Stomach (tissue), 9 donors: Measurements from ENCODE around the gene CCNQ. TPM values are rescaled to one million over a fixed set of nuclear protein-coding genes. Genes with fewer than 3 reads are reported as not detected.

Source experiments
- DNase-seq, 2 donors: peaks; one replicate each; pipeline versions ENCODE4 v3.0.0 to v3.0.0-alpha.2; 2013 to 2019
- H3K27ac ChIP-seq, 5 donors: fragments of 200-600 bp in 4 of 5; sonication (generic) in 4 of 5; one replicate each; pipeline ENCODE4 v1.5.1; 2013 to 2019; ENCODE audit warnings: mild to moderate bottlenecking in 1 of 5, moderate library complexity in 1 of 5
- H3K27me3 ChIP-seq, 3 donors: fragments of 200-600 bp; sonication (generic); one replicate each; pipeline ENCODE4 v1.5.1; 2017 to 2019; ENCODE audit warnings: mixed run types in 1 of 3
- H3K36me3 ChIP-seq, 4 donors: fragments of 200-600 bp; sonication (generic); 1 replicate in 3 of 4; 2 replicates in 1 of 4; pipeline ENCODE4 v1.5.1; 2016 to 2019
- H3K4me1 ChIP-seq, 4 donors: fragments of 200-600 bp; sonication (generic); one replicate each; pipeline ENCODE4 v1.5.1; 2016 to 2019
- H3K4me3 ChIP-seq, 4 donors: fragments of 200-600 bp; sonication (generic) in 3 of 4; one replicate each; pipeline ENCODE4 v1.5.1; 2016 to 2019; ENCODE audit warnings: mild to moderate bottlenecking in 1 of 4
- H3K9me3 ChIP-seq, 4 donors: fragments of 200-600 bp; sonication (generic); one replicate each; pipeline ENCODE4 v1.5.1; 2016 to 2019
- EP300 ChIP-seq: sonication (generic); formaldehyde crosslinking; IDR thresholded peaks from one replicate; pipeline ENCODE4 v1.6.1; 2017; ENCODE audit warnings: antibody characterized with exemption
- POLR2A ChIP-seq, 4 donors: fragments of 450-650 bp; IDR thresholded peaks; one replicate each; pipeline ENCODE4 v1.6.1; 2016; ENCODE audit warnings: antibody characterized with exemption in 4 of 4, control low read depth in 2 of 4, mild to moderate bottlenecking in 1 of 4, moderate library complexity in 1 of 4
- POLR2AphosphoS5 ChIP-seq, 3 donors: sonication (generic); formaldehyde crosslinking; IDR thresholded peaks; one replicate each; pipeline ENCODE4 v1.6.1; 2016; ENCODE audit warnings: antibody characterized with exemption in 3 of 3
- WGBS, 5 donors: extraction: QIAGEN DNeasy Blood & Tissue Kit in 3 of 5; methylation state at CpG; one replicate each; pipeline versions ENCODE4 v1.1.5 to v1.1.7; 2013 to 2018; 5-methylcytosine and 5-hydroxymethylcytosine counted together
- intact Hi-C: fragments of 100-400 bp; cut with DNase I; formaldehyde crosslinking; loops from one replicate; pipeline ENCODE4 v1.15.1; 2023; ENCODE audit warnings: low total_unique reads
- polyA plus RNA-seq, 3 donors: library from polyadenylated mRNA; stranded (reverse); fragments of 200-250 nt; gene quantifications; one replicate each; pipeline ENCODE4 v1.2.3, GENCODE V29; 2013
- total RNA-seq, 5 donors: library from RNA; depleted of rRNA; stranded (reverse); fragments of >200 nt; gene quantifications; one replicate each; pipeline versions ENCODE4 v1.1.0 to v1.2.3, GENCODE V29; 2014 to 2016
- TF ChIP-seq, protein P1 (sequence below), 7 experiments: fragments of 450-650 bp in 4 of 7; fragments of 200-600 bp in 3 of 7; sonication (generic) in 3 of 7; IDR thresholded peaks; one replicate each; pipeline ENCODE4 v1.5.1; 2016 to 2019; ENCODE audit warnings: antibody characterized with exemption in 7 of 7, control low read depth in 2 of 7, mild to moderate bottlenecking in 1 of 7
- donor health status: healthy with polysubstance abuse.
- donor health status: Bipolar disorder and iron deficiency.
- donor health status: healthy.

Gene CCNQ
- total and polyA plus RNA-seq, 8 donors = 0.58 to 55.4 (median 26.2) TPM; not detected in 1

DNA sequence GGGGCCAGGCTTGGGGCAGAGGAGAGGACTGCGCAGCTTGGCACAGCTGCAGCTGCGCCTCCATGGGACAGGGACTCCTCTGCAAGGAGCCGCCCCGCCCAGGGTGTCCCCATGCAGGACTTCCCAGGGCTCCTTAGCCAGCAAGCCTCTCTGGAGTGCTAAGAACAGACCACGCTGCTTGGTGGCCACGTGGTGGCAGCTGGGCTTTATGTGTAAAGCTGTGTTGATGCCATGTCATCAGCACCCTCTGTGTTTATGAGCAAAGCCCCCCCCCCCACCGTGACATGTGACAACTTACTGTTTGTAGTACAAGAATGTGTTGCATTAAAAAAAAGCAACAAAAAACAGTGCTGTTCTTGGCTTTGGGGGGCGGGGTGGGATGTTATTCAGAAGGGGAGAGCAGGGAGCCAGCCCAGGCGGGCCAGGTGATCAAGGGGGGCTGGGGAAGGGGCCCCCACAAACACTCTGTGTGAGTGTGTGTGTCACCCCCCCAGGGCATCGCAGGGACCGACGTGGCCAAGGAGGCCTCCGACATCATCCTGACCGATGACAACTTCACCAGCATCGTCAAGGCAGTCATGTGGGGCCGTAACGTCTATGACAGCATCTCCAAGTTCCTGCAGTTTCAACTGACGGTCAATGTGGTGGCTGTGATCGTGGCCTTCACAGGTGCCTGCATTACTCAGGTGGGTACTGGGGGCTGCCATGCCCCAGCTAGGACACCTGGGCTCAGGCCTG lies 41.2 kb downstream of the CCNQ start:
- no peak for DNase-seq
- Histone ChIP-seq H3K27me3 (peaks cover 0 to 11% (median 5%) of the 10 kb centered on the region in 3 donors), H3K4me3 (no peak overlapping the region), H3K9me3 (no peaks in the 10 kb centered on the region), H3K4me1 (no peaks in the 10 kb centered on the region), H3K27ac (no peak overlapping the region), H3K36me3 (no peaks in the 10 kb centered on the region)
- WGBS, 5 donors = 59 to 87% (median 79%) methylated on average over 6 to 19 of the region's 19 CpGs
- TF ChIP-seq POLR2AphosphoS5 (IDR thresholded peaks at IDR 0.05) (no peak), POLR2A (IDR thresholded peaks at IDR 0.05) (no peak), EP300 (no peak)
- TF ChIP-seq, protein P1, sequence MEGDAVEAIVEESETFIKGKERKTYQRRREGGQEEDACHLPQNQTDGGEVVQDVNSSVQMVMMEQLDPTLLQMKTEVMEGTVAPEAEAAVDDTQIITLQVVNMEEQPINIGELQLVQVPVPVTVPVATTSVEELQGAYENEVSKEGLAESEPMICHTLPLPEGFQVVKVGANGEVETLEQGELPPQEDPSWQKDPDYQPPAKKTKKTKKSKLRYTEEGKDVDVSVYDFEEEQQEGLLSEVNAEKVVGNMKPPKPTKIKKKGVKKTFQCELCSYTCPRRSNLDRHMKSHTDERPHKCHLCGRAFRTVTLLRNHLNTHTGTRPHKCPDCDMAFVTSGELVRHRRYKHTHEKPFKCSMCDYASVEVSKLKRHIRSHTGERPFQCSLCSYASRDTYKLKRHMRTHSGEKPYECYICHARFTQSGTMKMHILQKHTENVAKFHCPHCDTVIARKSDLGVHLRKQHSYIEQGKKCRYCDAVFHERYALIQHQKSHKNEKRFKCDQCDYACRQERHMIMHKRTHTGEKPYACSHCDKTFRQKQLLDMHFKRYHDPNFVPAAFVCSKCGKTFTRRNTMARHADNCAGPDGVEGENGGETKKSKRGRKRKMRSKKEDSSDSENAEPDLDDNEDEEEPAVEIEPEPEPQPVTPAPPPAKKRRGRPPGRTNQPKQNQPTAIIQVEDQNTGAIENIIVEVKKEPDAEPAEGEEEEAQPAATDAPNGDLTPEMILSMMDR (IDR thresholded peaks at IDR 0.05) = no peak
- intact Hi-C loops = loop anchor here (10.0 kb wide), 1 partner anchor 107 kb away; no protein-coding TSS in a partner anchor

DNA sequence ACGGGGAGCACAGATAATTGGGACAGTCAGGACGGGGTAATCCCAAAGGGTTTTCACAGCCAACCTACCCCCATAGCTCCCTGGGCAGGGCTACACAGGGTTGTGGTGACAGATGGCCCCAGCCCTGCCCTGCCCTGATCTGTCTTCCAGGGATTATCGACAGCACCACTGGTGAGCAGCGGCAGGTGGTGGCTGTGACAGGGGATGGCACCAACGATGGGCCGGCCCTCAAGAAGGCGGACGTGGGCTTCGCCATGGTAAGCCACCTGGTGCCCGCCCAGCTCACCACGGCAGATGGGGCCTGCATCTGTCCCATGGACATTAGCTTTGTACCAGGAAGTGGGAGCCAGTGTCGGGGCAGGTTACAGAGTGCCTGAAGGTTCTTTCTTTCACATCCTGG lies 42.2 kb downstream of the CCNQ start:
- H3K4me1 ChIP-seq = no peaks in the 10 kb centered on the region
- TF ChIP-seq, protein P1 (IDR thresholded peaks at IDR 0.05) = no peak
- TF ChIP-seq POLR2A (IDR thresholded peaks at IDR 0.05) (no peak), POLR2AphosphoS5 (IDR thresholded peaks at IDR 0.05) (no peak), EP300 (no peak)
- H3K9me3 ChIP-seq = no peaks in the 10 kb centered on the region
- no peak overlapping the region for H3K4me3 ChIP-seq
- DNase-seq = no peak
- H3K27ac ChIP-seq = no peak overlapping the region
- intact Hi-C loops = loop anchor here (10.0 kb wide), 1 partner anchor 108 kb away; no protein-coding TSS in a partner anchor
- H3K36me3 ChIP-seq = no peaks in the 10 kb centered on the region
- H3K27me3 ChIP-seq = peaks cover 0 to 9% (median 5%) of the 10 kb centered on the region in 3 donors
- 77 to 91% (median 82%) methylated on average over 6 to 12 of the region's 12 CpGs for WGBS, 5 donors

DNA sequence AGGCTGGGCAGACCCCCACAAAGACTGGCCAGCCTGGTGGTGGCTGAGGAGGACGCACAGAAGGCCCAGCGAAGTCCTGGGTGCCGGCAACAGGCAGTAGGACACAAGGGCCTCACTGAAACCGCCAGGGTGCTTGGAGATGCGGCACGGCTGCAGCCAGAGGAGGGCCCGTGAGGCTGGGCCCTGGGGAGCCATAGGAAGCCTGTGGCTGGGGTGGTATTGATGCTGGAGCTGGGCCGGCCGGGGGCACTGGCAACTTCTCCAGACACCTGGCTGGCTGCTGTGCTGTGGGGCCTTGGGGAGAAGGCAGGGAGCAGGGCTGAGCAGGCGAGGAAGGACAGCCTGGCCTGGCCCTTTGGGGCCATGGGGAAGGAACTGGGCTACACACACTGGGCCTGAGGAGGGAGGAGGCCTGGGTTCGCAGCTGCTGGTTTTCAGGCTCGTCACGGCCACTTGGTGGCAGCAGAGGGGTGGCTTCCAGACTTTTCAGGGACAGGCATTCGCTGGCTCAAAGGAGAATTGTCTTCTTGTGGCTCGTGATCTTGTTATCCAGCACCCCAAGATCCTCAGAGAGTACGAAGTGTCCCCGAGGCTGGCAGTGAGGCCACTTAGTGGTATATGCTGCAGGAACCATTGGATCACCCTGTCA lies 44.3 kb downstream of the CCNQ start:
- Histone ChIP-seq H3K9me3 (no peaks in the 10 kb centered on the region), H3K27ac (no peak overlapping the region), H3K27me3 (peaks cover 0 to 11% (median 5%) of the 10 kb centered on the region in 3 donors), H3K4me3 (no peak overlapping the region), H3K36me3 (no peaks in the 10 kb centered on the region), H3K4me1 (no peaks in the 10 kb centered on the region)
- no peak for TF ChIP-seq EP300
- TF ChIP-seq, protein P1 (IDR thresholded peaks at IDR 0.05) = peak in 4 of 7 experiments; percentile 42 to 55 (median 46)
- DNase-seq = peak; percentile 61 to 82
- WGBS, 5 donors = 41 to 68% (median 43%) methylated on average over 7 to 17 of the region's 17 CpGs
- intact Hi-C loops = loop anchor here (10.0 kb wide), 1 partner anchor 110 kb away; no protein-coding TSS in a partner anchor

DNA sequence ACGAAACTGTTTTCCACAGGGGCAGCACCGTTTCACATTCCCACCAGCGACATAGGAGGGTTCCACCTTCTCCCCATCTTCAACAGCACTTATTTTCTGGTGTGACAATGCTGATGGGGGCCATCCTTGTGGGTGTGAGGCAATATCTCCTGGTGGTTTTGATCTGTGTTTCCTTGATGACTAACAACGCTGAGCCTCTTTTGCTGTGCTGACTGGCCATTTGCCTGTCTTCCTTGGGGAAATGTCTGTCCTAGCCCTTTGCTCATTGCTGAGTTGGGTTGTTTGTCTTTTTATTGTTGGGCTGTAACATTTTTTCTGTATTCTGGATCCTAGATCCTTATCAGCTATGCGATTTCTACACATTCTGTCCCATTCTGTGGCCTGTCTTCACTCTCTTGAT lies 47.8 kb downstream of the CCNQ start:
- intact Hi-C loops = loop anchor here (10.0 kb wide), 1 partner anchor 114 kb away; no protein-coding TSS in a partner anchor
- H3K36me3 ChIP-seq = no peaks in the 10 kb centered on the region
- no peak overlapping the region for H3K4me3 ChIP-seq
- no peak overlapping the region for H3K27ac ChIP-seq
- peaks cover 0 to 18% (median under 1%) of the 10 kb centered on the region in 3 donors for H3K27me3 ChIP-seq
- 74 to 81% (median 78%) methylated on average over 5 of the region's 5 CpGs for WGBS, 5 donors
- no peaks in the 10 kb centered on the region for H3K9me3 ChIP-seq
- DNase-seq = no peak
- H3K4me1 ChIP-seq = no peaks in the 10 kb centered on the region
- TF ChIP-seq POLR2AphosphoS5 (IDR thresholded peaks at IDR 0.05) = no peak
- no peak for TF ChIP-seq POLR2A (IDR thresholded peaks at IDR 0.05)
- TF ChIP-seq, protein P1 (IDR thresholded peaks at IDR 0.05) = no peak
- no peak for TF ChIP-seq EP300
